CD4-positive, alpha-beta T cell (primary cell): Measurements from ENCODE around the gene DOCK2. TPM values are rescaled to one million over a fixed set of nuclear protein-coding genes. Genes with fewer than 3 reads are reported as not detected.

Experiments used
- ATAC-seq: fragments of 200-7000 bp; cut with Tn5 transposase; one replicate; pipeline ENCODE4 v1.10.0; 2022; ENCODE audit warnings: mild to moderate bottlenecking; ENCODE audit not compliant: poor library complexity
- CTCF ChIA-PET: fragments of 350-600 bp; sonication (Branson Sonifier 250); formaldehyde crosslinking; loops from one replicate; lab custom pipeline; 2021; ENCODE audit warnings: antibody characterized with exemption, inconsistent platforms; lab: Charles Lee
- POLR2A ChIA-PET: fragments of 350-600 bp; sonication (Branson Sonifier 250); formaldehyde crosslinking; loops from one replicate; lab custom pipeline; 2021; ENCODE audit warnings: antibody characterized with exemption, inconsistent platforms; lab: Charles Lee
- DNase-seq, 14 experiments: peaks; one replicate each; pipeline ENCODE4 v3.0.0-alpha.2; 2013 to 2020; ENCODE audit warnings: mixed read lengths in 2 of 14
- H3K27ac ChIP-seq, 2 donors: one replicate each; pipeline versions ENCODE4 v1.5.1 to v1.7.0; 2013; ENCODE audit warnings: low read length in 2 of 2, low read depth in 1 of 2, mild to moderate bottlenecking in 1 of 2
- H3K27me3 ChIP-seq, 2 experiments: 1 replicate in 1 of 2; 2 replicates in 1 of 2; pipeline versions ENCODE4 v1.6.1 to v1.7.0; 2013; ENCODE audit warnings: low read length in 2 of 2, control low read depth in 1 of 2, mild to moderate bottlenecking in 1 of 2, moderate library complexity in 1 of 2; ENCODE audit not compliant: insufficient read depth in 2 of 2, control insufficient read depth in 1 of 2
- H3K36me3 ChIP-seq: one replicate; pipeline ENCODE4 v1.6.1; 2013; ENCODE audit warnings: low read length, control low read depth; ENCODE audit not compliant: insufficient read depth
- H3K4me1 ChIP-seq: one replicate; pipeline ENCODE4 v1.6.1; 2013; ENCODE audit warnings: low read length, control low read depth; ENCODE audit not compliant: insufficient read depth
- H3K4me3 ChIP-seq: one replicate; pipeline ENCODE4 v1.5.1; 2013; ENCODE audit warnings: mild to moderate bottlenecking, low read length, moderate library complexity
- H3K9me3 ChIP-seq, 2 experiments: 1 replicate in 1 of 2; 2 replicates in 1 of 2; pipeline versions ENCODE4 v1.6.1 to v1.7.0; 2013; ENCODE audit warnings: low read length in 2 of 2, mild to moderate bottlenecking in 2 of 2, control low read depth in 1 of 2, moderate library complexity in 1 of 2; ENCODE audit not compliant: control insufficient read depth in 1 of 2, insufficient read depth in 1 of 2
- H3K27ac Mint-ChIP-seq: one replicate; pipeline ENCODE4 v1.8.0; 2020; ENCODE audit warnings: mixed read lengths
- H3K27me3 Mint-ChIP-seq: one replicate; pipeline ENCODE4 v1.8.0; 2021; ENCODE audit warnings: mixed read lengths
- H3K36me3 Mint-ChIP-seq: one replicate; pipeline ENCODE4 v1.8.0; 2021; ENCODE audit warnings: low read depth, mixed read lengths
- H3K4me1 Mint-ChIP-seq: one replicate; pipeline ENCODE4 v1.8.0; 2021; ENCODE audit warnings: low read depth, mixed read lengths
- H3K4me3 Mint-ChIP-seq: one replicate; pipeline ENCODE4 v1.8.0; 2020; ENCODE audit warnings: mild to moderate bottlenecking, mixed read lengths
- H3K9me3 Mint-ChIP-seq: one replicate; pipeline ENCODE4 v1.8.0; 2020; ENCODE audit warnings: mixed read lengths
- intact Hi-C, 2 experiments: fragments of 100-400 bp; cut with DNase I in 1 of 2; cut with micrococcal nuclease in 1 of 2; formaldehyde crosslinking; loops; one replicate each; pipeline versions ENCODE4 v1.15.1 to v1.9.0; 2023 to 2025; cut with DNase I, micrococcal nuclease
- total RNA-seq, 174 experiments: library from RNA in 2 of 174; stranded (reverse) in 2 of 174; gene quantifications; one replicate each; pipeline ENCODE4 v1.2.3 and lab custom pipeline; 2021 to 2026
- TF ChIP-seq, protein P1 (sequence below): fragments of 200-600 bp; IDR thresholded peaks from one replicate; pipeline ENCODE4 v1.8.0; 2022; ENCODE audit warnings: antibody characterized with exemption, mild to moderate bottlenecking

The DOCK2 gene
- total RNA-seq, 2 experiments from 2014 or later: 220 to 229 TPM

DNA sequence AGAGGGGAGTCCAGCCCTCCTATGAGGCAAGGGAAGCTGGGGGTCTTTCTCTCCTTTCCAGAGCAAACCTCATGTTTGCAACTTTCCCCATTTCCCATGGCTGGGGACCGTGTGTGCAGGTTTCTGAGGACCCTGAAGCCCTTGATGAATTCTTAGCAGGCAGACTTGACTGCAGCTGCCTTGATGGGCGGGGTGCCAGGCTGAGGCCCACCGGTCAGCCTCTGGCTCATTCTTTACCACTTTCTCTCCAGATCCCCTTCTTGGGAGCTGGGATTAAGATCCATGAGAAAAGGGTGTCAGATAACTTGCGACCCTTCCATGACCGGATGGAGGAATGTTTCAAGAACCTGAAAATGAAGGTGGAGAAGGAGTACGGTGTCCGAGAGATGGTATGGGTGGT, 438.6 kb downstream of the DOCK2 start:
- TF ChIP-seq, protein P1, sequence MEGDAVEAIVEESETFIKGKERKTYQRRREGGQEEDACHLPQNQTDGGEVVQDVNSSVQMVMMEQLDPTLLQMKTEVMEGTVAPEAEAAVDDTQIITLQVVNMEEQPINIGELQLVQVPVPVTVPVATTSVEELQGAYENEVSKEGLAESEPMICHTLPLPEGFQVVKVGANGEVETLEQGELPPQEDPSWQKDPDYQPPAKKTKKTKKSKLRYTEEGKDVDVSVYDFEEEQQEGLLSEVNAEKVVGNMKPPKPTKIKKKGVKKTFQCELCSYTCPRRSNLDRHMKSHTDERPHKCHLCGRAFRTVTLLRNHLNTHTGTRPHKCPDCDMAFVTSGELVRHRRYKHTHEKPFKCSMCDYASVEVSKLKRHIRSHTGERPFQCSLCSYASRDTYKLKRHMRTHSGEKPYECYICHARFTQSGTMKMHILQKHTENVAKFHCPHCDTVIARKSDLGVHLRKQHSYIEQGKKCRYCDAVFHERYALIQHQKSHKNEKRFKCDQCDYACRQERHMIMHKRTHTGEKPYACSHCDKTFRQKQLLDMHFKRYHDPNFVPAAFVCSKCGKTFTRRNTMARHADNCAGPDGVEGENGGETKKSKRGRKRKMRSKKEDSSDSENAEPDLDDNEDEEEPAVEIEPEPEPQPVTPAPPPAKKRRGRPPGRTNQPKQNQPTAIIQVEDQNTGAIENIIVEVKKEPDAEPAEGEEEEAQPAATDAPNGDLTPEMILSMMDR: no peak
- ATAC-seq: no peak
- H3K27me3 Mint-ChIP-seq: no peaks in the 10 kb centered on the region
- Histone ChIP-seq H3K27ac (no peak overlapping the region), H3K27me3 (no peaks in the 10 kb centered on the region), H3K9me3 (no peaks in the 10 kb centered on the region), H3K4me3 (no peak overlapping the region), H3K36me3 (peaks cover 72% of the 10 kb centered on the region), H3K4me1 (no peaks in the 10 kb centered on the region)
- ChIA-PET POLR2A (no interaction called here), CTCF (no interaction called here)
- peaks cover 99% of the 10 kb centered on the region for H3K36me3 Mint-ChIP-seq
- DNase-seq: no peak
- no peaks in the 10 kb centered on the region for H3K4me1 Mint-ChIP-seq
- intact Hi-C loops: no loop called here
- H3K9me3 Mint-ChIP-seq: no peaks in the 10 kb centered on the region
- H3K4me3 Mint-ChIP-seq: no peak overlapping the region
- H3K27ac Mint-ChIP-seq: no peak overlapping the region

DNA sequence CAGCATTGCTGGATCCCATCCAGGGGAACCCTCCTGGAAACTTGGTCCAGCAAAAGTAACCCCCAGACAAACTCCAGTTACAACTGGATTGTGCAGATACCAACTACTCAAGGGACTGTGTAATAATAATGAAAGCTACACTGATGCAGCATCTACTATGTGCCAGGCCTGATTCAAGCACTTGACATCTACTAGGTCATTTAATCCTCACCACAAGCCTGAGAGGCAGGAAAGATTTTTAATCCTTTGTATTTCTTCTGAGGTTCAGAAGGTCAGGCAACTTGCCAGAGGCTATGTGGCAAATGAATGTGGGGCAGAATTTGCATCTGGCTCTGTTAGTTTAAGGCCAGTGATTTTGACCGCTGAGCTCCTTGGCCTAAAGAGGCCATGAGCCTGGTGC, 439.1 kb downstream of the DOCK2 start:
- Mint-ChIP-seq H3K27ac (no peak overlapping the region), H3K4me3 (no peak overlapping the region), H3K9me3 (no peaks in the 10 kb centered on the region), H3K4me1 (no peaks in the 10 kb centered on the region), H3K27me3 (no peaks in the 10 kb centered on the region), H3K36me3 (peaks cover 99% of the 10 kb centered on the region)
- no peak for ATAC-seq
- H3K27me3 ChIP-seq: no peaks in the 10 kb centered on the region
- peaks cover 72% of the 10 kb centered on the region for H3K36me3 ChIP-seq
- ChIA-PET CTCF (no interaction called here), POLR2A (no interaction called here)
- no peak overlapping the region for H3K4me3 ChIP-seq
- no peak overlapping the region for H3K27ac ChIP-seq
- intact Hi-C loops: no loop called here
- no peaks in the 10 kb centered on the region for H3K4me1 ChIP-seq
- DNase-seq: no peak
- H3K9me3 ChIP-seq: no peaks in the 10 kb centered on the region
- TF ChIP-seq, protein P1: no peak

DNA sequence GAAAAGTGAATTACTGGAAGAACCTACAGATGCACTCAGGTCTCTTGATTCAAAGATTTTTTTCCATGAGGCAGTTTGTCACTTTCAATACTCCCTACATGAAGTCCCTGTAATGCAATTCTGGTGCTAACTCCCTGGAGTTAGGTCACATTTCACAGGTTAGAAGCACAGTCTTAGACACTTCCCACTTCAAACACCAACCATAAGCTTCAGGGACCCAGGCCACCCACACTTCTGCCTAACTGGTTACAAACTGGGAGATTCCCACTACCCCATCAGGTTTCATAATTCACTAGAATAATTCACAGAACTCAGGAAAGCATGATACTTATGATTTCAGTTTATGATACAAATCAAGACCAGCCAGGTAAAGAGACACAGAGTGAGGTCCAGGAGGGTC, 439.7 kb downstream of the DOCK2 start:
- H3K4me1 Mint-ChIP-seq: no peaks in the 10 kb centered on the region
- H3K27ac ChIP-seq: no peak overlapping the region
- TF ChIP-seq, protein P1: no peak
- CTCF ChIA-PET: no interaction called here
- H3K9me3 ChIP-seq: no peaks in the 10 kb centered on the region
- no peak overlapping the region for H3K4me3 ChIP-seq
- no peaks in the 10 kb centered on the region for H3K4me1 ChIP-seq
- no peaks in the 10 kb centered on the region for H3K27me3 ChIP-seq
- no peaks in the 10 kb centered on the region for H3K9me3 Mint-ChIP-seq
- H3K27ac Mint-ChIP-seq: no peak overlapping the region
- POLR2A ChIA-PET: no interaction called here
- DNase-seq (no peak), ATAC-seq (no peak)
- no peaks in the 10 kb centered on the region for H3K27me3 Mint-ChIP-seq
- no peak overlapping the region for H3K4me3 Mint-ChIP-seq
- H3K36me3 Mint-ChIP-seq: peaks cover 99% of the 10 kb centered on the region
- peaks cover 76% of the 10 kb centered on the region for H3K36me3 ChIP-seq
- intact Hi-C loops: no loop called here
